IPS-NIHi11 (cell line): Measurements from ENCODE around the gene PKP2.

Experiments used
- DNase-seq: peaks from one replicate; pipeline ENCODE4 v3.0.0; 2012; ENCODE audit warnings: mixed read lengths, low spot score

The PKP2 gene

DNA sequence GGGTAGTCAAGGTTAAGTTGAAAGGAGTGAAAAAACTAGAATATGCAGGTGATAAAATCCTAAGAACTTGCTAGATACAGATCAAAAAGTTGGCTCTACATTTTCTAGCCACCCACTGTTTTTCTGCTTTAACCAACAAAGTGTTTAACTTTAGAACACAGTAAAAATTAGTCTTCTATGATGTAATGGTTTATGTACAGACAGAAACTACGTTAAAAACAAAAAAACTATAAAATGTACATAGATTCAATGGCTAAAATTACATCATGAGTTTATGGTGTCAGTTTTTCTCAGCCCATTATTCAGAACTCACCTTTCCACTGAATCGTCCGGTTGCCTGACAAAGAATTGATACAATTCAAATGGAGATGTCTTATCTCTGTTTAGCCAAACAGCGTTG, 143.0 kb downstream of the PKP2 start:
- no peak for DNase-seq

DNA sequence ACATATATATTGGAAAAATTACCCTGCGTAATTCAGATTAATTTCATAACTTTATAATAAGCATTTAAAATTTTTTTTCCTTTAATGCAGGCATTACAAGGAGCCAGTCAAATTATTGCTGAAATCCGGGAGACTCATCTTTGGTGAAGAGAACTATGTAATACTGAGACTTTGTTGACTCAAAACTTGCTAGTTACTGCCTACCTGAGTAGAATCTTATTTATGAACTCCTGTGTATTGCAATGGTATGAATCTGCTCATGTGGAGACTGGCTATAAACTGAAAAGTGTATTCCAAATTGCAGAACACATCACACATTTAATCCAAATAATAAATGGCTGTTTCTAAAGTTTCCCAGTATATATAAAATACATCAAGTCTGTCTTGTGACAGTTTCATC, 153.3 kb downstream of the PKP2 start:
- DNase-seq = no peak

DNA sequence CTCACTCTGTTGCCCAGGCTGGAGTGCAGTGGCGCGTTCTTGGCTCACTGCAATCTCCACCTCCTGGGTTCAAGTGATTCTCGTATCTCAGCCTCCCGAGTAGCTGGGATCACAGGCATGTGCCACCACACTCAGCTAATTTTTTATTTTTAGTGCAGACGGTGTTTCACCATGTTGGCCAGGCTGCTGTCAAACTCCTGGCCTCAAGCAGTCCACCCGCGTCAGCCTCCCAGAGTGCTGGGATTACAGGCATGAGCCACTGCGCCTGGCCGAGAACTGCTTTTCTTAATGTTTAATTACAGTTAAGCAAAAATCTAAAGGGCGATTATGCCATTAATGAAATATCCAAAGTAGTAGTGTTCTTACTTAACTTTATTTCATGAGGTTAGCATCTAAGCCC, 154.4 kb downstream of the PKP2 start:
- no peak for DNase-seq
